SU-DHL-6 (cell line): ENCODE results near the gene LYRM7.

Experiments used
- CTCF ChIP-seq: fragments of 200-600 bp; sonication (generic); IDR thresholded peaks from one replicate; pipeline ENCODE4 v1.5.1; 2017; ENCODE audit warnings: antibody characterized with exemption, mild to moderate bottlenecking, low read length, moderate library complexity; ENCODE audit not compliant: insufficient read depth, poor library complexity, severe bottlenecking
- EZH2phosphoT487 ChIP-seq: fragments of 200-600 bp; sonication (generic), shearing (Covaris generic); conservative IDR thresholded peaks from 2 replicates; pipeline ENCODE4 v1.6.1; 2018; ENCODE audit warnings: mild to moderate bottlenecking, antibody characterized with exemption, low read length, moderate library complexity, mixed read lengths

- TF ChIP-seq CTCF (no peak), EZH2phosphoT487 (no peak)
Observed at GRCh38 chr5:131204964-131205363, 34.2 kb downstream of the LYRM7 start.
